ENCODE measurements around the gene CSNK2A2. TPM values are rescaled to one million over a fixed set of nuclear protein-coding genes. Genes with fewer than 3 reads are reported as not detected.

The CSNK2A2 gene
- polyA plus RNA-seq, 1 experiment: 43.8 TPM

DNA sequence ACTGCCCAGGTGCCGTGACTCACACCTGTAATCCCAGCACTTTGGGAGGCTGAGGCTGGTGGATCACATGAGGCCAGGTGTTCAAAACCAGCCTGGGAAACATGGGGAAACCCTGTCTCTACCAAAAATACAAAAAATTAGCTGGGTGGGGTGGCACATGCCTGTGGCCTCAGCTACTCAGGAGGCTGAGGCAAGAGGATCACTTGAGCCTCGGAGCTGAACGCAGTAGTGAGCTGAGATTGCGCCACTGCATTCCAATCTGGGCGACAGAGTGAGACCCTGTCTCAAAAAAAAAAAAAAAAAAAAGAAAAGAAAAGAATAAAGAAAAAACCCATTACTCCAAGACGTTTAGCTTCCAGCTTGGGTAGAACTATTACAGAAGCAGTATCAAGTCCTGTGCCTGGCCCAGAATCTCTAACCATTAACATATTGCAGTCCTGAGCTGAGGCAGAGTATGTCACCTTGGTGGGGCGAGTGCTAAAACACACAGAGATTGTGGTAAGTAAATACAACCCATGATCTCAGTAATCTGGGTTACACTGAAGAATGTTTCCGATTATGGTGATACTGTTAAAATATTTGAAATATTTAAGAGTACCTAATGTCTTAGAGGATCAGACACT lies 45.5 kb downstream of the CSNK2A2 start:
- ChIA-PET CTCF (no interaction called here), POLR2A (interaction anchor here (0.7 kb wide), 1 partner anchor 13 kb away, joined by 11 read pairs; no protein-coding TSS in a partner anchor)
- TF ChIP-seq, protein P1, sequence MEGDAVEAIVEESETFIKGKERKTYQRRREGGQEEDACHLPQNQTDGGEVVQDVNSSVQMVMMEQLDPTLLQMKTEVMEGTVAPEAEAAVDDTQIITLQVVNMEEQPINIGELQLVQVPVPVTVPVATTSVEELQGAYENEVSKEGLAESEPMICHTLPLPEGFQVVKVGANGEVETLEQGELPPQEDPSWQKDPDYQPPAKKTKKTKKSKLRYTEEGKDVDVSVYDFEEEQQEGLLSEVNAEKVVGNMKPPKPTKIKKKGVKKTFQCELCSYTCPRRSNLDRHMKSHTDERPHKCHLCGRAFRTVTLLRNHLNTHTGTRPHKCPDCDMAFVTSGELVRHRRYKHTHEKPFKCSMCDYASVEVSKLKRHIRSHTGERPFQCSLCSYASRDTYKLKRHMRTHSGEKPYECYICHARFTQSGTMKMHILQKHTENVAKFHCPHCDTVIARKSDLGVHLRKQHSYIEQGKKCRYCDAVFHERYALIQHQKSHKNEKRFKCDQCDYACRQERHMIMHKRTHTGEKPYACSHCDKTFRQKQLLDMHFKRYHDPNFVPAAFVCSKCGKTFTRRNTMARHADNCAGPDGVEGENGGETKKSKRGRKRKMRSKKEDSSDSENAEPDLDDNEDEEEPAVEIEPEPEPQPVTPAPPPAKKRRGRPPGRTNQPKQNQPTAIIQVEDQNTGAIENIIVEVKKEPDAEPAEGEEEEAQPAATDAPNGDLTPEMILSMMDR (IDR thresholded peaks at IDR 0.05; ENCODE audit: low read depth, low read length): no peak
- DNase-seq (ENCODE audit: low read depth, low spot score): no peak
- Histone ChIP-seq H3K27ac (ENCODE audit: low read depth, low read length) (no peak overlapping the region), H3K4me3 (ENCODE audit: low read depth, low read length) (no peak overlapping the region), H3K27me3 (ENCODE audit: control insufficient read depth, insufficient read depth, low read length) (no peaks in the 10 kb centered on the region), H3K9me3 (ENCODE audit: control insufficient read depth, insufficient read depth, low read length) (no peaks in the 10 kb centered on the region)

DNA sequence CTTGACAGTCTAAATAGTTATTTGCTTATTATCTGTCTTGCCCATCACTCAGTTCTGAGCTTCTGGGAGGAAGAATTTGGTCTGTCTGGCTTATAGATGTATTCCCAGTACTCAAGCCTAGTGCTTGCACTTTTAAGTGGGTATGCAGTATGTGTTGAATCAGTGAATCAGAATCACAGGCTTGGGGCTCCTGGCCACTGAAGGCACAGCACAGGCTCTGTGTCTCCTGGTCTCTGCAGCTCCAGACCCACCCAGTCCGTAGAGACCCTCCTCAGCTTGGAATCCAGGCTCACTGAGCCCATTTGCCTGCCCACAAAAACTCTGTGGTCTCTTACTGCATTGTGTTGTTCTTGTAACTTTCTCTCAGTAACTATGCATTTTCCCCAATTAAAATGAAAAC lies 49.4 kb downstream of the CSNK2A2 start:
- Histone ChIP-seq H3K4me3 (ENCODE audit: low read depth, low read length) (no peak overlapping the region), H3K9me3 (ENCODE audit: control insufficient read depth, insufficient read depth, low read length) (no peaks in the 10 kb centered on the region), H3K27ac (ENCODE audit: low read depth, low read length) (peak overlapping the region; percentile 21), H3K27me3 (ENCODE audit: control insufficient read depth, insufficient read depth, low read length) (peaks cover 2% of the 10 kb centered on the region)
- TF ChIP-seq, protein P1 (IDR thresholded peaks at IDR 0.05; ENCODE audit: low read depth, low read length): no peak
- no peak for DNase-seq (ENCODE audit: low read depth, low spot score)
- ChIA-PET CTCF (interaction anchor here (0.6 kb wide), 1 partner anchor 165 kb away, joined by 3 read pairs; no protein-coding TSS in a partner anchor), POLR2A (no interaction called here)

DNA sequence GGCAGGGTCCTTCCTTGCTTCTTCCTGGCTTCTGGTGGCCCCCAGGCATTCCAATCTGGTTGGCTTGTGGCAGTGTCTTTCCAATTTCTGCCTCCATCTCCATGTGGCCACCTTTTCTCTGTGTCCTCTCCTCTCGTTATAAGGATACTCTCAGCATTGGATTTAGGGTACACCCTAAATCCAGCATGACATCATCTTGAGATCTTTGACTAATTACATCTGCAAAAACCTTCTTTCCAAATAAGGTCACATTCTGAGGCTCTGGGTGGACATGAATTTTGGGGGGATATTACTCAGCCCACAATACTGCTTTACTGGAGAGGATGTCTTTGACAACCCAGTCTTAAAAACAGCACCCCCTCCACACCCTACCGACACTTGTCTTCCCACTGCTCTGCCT lies 49.8 kb downstream of the CSNK2A2 start:
- H3K9me3 ChIP-seq (ENCODE audit: control insufficient read depth, insufficient read depth, low read length): no peaks in the 10 kb centered on the region
- CTCF ChIA-PET: interaction anchor here (0.6 kb wide), 1 partner anchor 165 kb away, joined by 3 read pairs; no protein-coding TSS in a partner anchor
- H3K27ac ChIP-seq (ENCODE audit: low read depth, low read length): no peak overlapping the region
- TF ChIP-seq, protein P1 (IDR thresholded peaks at IDR 0.05; ENCODE audit: low read depth, low read length): no peak
- POLR2A ChIA-PET: no interaction called here
- DNase-seq (ENCODE audit: low read depth, low spot score): no peak
- H3K4me3 ChIP-seq (ENCODE audit: low read depth, low read length): no peak overlapping the region
- peaks cover 2% of the 10 kb centered on the region for H3K27me3 ChIP-seq (ENCODE audit: control insufficient read depth, insufficient read depth, low read length)

DNA sequence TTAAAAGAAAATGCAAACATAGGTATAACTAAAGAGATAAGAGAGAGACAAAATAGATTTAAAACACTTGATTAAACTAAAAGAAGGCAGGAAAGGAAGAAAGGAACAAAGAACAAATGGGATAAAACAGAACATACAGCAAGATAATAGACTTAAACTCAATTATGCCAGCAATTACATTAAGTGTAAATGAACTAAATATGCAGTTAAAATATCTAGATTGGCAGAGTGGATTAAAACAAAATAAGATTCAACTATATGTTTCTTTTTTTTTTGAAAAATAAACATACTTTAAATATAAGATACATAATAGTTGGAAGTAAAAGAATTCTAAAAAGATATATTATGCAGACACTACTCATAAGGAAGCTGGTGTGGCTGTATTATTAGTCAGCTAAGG lies 59.1 kb downstream of the CSNK2A2 start:
- no peak overlapping the region for H3K27ac ChIP-seq (ENCODE audit: low read depth, low read length)
- no peak for DNase-seq (ENCODE audit: low read depth, low spot score)
- H3K9me3 ChIP-seq (ENCODE audit: control insufficient read depth, insufficient read depth, low read length): no peaks in the 10 kb centered on the region
- no peaks in the 10 kb centered on the region for H3K27me3 ChIP-seq (ENCODE audit: control insufficient read depth, insufficient read depth, low read length)
- ChIA-PET CTCF (no interaction called here), POLR2A (no interaction called here)
- H3K4me3 ChIP-seq (ENCODE audit: low read depth, low read length): no peak overlapping the region
- TF ChIP-seq, protein P1 (IDR thresholded peaks at IDR 0.05; ENCODE audit: low read depth, low read length): no peak

DNA sequence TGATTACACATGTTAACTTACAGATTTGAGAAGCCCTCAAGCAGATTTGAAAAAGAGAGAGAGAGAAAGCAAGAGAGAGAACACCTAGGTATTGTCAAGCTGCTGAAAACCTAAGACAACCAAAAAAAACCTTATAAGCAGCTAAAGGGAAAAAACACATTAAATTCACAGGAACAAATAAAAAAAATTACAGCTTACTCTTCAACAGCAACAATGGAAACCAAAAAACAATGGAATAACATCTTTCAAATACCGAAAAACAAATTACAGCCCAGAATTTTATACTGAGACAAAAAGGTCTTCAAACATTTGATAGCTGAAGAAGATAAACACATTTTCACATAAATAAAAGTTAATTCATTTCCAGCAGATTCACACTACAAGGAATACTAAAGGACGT lies 60.3 kb downstream of the CSNK2A2 start:
- POLR2A ChIA-PET: no interaction called here
- Histone ChIP-seq H3K27me3 (ENCODE audit: control insufficient read depth, insufficient read depth, low read length) (no peaks in the 10 kb centered on the region), H3K4me3 (ENCODE audit: low read depth, low read length) (no peak overlapping the region), H3K9me3 (ENCODE audit: control insufficient read depth, insufficient read depth, low read length) (no peaks in the 10 kb centered on the region), H3K27ac (ENCODE audit: low read depth, low read length) (no peak overlapping the region)
- TF ChIP-seq, protein P1 (IDR thresholded peaks at IDR 0.05; ENCODE audit: low read depth, low read length): no peak
- CTCF ChIA-PET: no interaction called here
- no peak for DNase-seq (ENCODE audit: low read depth, low spot score)
